Sigmoid colon (tissue), 7 donors: ENCODE data around the gene HECA. TPM values are rescaled to one million over a fixed set of nuclear protein-coding genes. Genes with fewer than 3 reads are reported as not detected.
"Not testable (repeated sequence)": the region's sequence is repeated elsewhere in the genome, so short reads cannot be mapped to it uniquely, and the experiment has no call there.

Experiments
- DNase-seq: peaks from one replicate; pipeline ENCODE4 v3.0.0-alpha.2; 2019
- H3K27ac ChIP-seq, 4 donors: fragments of 200-600 bp; sonication (generic); one replicate each; pipeline ENCODE4 v1.5.1; 2016 to 2019; ENCODE audit warnings: mild to moderate bottlenecking in 1 of 4
- H3K27me3 ChIP-seq, 3 donors: fragments of 200-600 bp; sonication (generic); one replicate each; pipeline ENCODE4 v1.5.1; 2019; ENCODE audit warnings: mild to moderate bottlenecking in 1 of 3
- H3K36me3 ChIP-seq, 4 donors: fragments of 200-600 bp; sonication (generic); one replicate each; pipeline ENCODE4 v1.5.1; 2016 to 2019
- H3K4me1 ChIP-seq, 4 donors: fragments of 200-600 bp; sonication (generic); one replicate each; pipeline ENCODE4 v1.5.1; 2017 to 2019
- H3K4me3 ChIP-seq, 4 donors: fragments of 200-600 bp; sonication (generic); one replicate each; pipeline ENCODE4 v1.5.1; 2017 to 2019; ENCODE audit warnings: mild to moderate bottlenecking in 2 of 4, moderate library complexity in 1 of 4
- H3K9me3 ChIP-seq, 4 donors: fragments of 200-600 bp in 3 of 4; sonication (generic) in 3 of 4; one replicate each; pipeline versions ENCODE4 v1.5.1 to v1.6.1; 2013 to 2019
- CTCF ChIP-seq, 4 experiments: fragments of 450-650 bp in 3 of 4; fragments of 200-600 bp in 1 of 4; IDR thresholded peaks; one replicate each; pipeline ENCODE4 v1.5.1; 2016 to 2019; ENCODE audit warnings: antibody characterized with exemption in 4 of 4, mild to moderate bottlenecking in 3 of 4, moderate library complexity in 2 of 4
- EP300 ChIP-seq, 4 donors: sonication (generic); formaldehyde crosslinking; IDR thresholded peaks; one replicate each; pipeline ENCODE4 v1.6.1; 2017; ENCODE audit warnings: antibody characterized with exemption in 4 of 4
- POLR2A ChIP-seq, 2 donors: fragments of 450-650 bp; IDR thresholded peaks; one replicate each; pipeline ENCODE4 v1.6.1; 2016; ENCODE audit warnings: antibody characterized with exemption in 2 of 2, mild to moderate bottlenecking in 2 of 2, moderate library complexity in 2 of 2
- POLR2AphosphoS5 ChIP-seq, 4 donors: sonication (generic); formaldehyde crosslinking; IDR thresholded peaks; one replicate each; pipeline ENCODE4 v1.6.1; 2017; ENCODE audit warnings: antibody characterized with exemption in 4 of 4
- WGBS, 2 donors: extraction: QIAGEN DNeasy Blood & Tissue Kit; methylation state at CpG; one replicate each; pipeline ENCODE4 v1.1.7; 2013; 5-methylcytosine and 5-hydroxymethylcytosine counted together
- intact Hi-C: fragments of 100-400 bp; cut with DNase I; formaldehyde crosslinking; loops from one replicate; pipeline ENCODE4 v1.15.1; 2023
- polyA plus RNA-seq, 3 donors: library from polyadenylated mRNA; stranded (reverse); fragments of 200-250 nt; gene quantifications; one replicate each; pipeline ENCODE4 v1.2.3, GENCODE V29; 2013
- total RNA-seq, 4 donors: library from RNA; depleted of rRNA; stranded (reverse); fragments of >200 nt; gene quantifications; one replicate each; pipeline ENCODE4 v1.1.0, GENCODE V29; 2016
- donor health status: healthy with polysubstance abuse.
- donor health status: Bipolar disorder and iron deficiency.
- donor health status: healthy.

HECA gene
- total and polyA plus RNA-seq, 7 donors = 16.7 to 42.1 (median 33.5) TPM

DNA sequence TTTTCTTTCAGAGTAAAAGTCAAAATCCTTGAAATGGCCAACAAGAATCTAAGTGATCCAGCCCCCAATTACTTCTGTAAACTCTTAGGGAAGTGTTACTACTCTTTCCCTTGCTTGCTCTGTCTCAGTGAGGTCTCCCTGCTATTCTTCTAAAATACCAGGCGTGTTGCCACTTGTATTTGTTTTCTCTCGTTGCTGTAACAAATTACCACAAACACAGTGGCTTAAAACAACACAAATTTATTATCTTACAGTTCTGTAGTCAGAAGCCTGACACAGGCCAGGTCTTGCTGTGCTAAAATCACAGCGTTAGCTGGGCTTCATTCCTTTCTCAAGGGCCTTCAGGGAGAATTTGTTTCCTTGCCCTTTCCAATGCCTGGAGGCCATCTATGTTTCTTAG lies 59.9 kb downstream of the HECA start:
- H3K9me3 ChIP-seq = no peaks in the 10 kb centered on the region
- H3K4me1 ChIP-seq = no peaks in the 10 kb centered on the region
- no peak overlapping the region for H3K27ac ChIP-seq
- 67 to 81% methylated on average over 3 of the region's 3 CpGs for WGBS, 2 donors
- no peaks in the 10 kb centered on the region for H3K27me3 ChIP-seq
- no peak overlapping the region for H3K4me3 ChIP-seq
- intact Hi-C loops = no loop called here
- no peaks in the 10 kb centered on the region for H3K36me3 ChIP-seq
- TF ChIP-seq POLR2AphosphoS5 (IDR thresholded peaks at IDR 0.05) = no peak
- TF ChIP-seq EP300 (IDR thresholded peaks at IDR 0.05) = no peak
- TF ChIP-seq POLR2A (IDR thresholded peaks at IDR 0.05) = no peak
- TF ChIP-seq CTCF (IDR thresholded peaks at IDR 0.05) = no peak
- DNase-seq = no peak

GRCh38 chr6:139198529-139199288 lies 63.8 kb downstream of the HECA start:
- TF ChIP-seq CTCF (IDR thresholded peaks at IDR 0.05) = no peak
- no peak for TF ChIP-seq POLR2A (IDR thresholded peaks at IDR 0.05)
- no peak for TF ChIP-seq POLR2AphosphoS5 (IDR thresholded peaks at IDR 0.05)
- TF ChIP-seq EP300 (IDR thresholded peaks at IDR 0.05) = no peak
- intact Hi-C loops = no loop called here
- 68 to 90% methylated on average over 4 of the region's 4 CpGs for WGBS, 2 donors
- no peak overlapping the region for H3K4me3 ChIP-seq
- DNase-seq = no peak
- no peaks in the 10 kb centered on the region for H3K9me3 ChIP-seq
- no peaks in the 10 kb centered on the region for H3K36me3 ChIP-seq
- H3K27me3 ChIP-seq = no peaks in the 10 kb centered on the region
- H3K4me1 ChIP-seq = no peaks in the 10 kb centered on the region
- H3K27ac ChIP-seq = no peak overlapping the region

GRCh38 chr6:139201378-139201777 lies 66.5 kb downstream of the HECA start:
- no peak for TF ChIP-seq POLR2A (IDR thresholded peaks at IDR 0.05)
- TF ChIP-seq CTCF (IDR thresholded peaks at IDR 0.05) = no peak
- TF ChIP-seq EP300 (IDR thresholded peaks at IDR 0.05) = no peak
- TF ChIP-seq POLR2AphosphoS5 (IDR thresholded peaks at IDR 0.05) = no peak
- Histone ChIP-seq H3K27me3 (no peaks in the 10 kb centered on the region), H3K36me3 (no peaks in the 10 kb centered on the region), H3K9me3 (peaks cover 0 to 1% (median 0%) of the 10 kb centered on the region in 4 donors), H3K27ac (no peak overlapping the region), H3K4me1 (no peaks in the 10 kb centered on the region), H3K4me3 (no peak overlapping the region)
- intact Hi-C loops = no loop called here
- 94 to 96% methylated on average over 4 of the region's 4 CpGs for WGBS, 2 donors
- no peak for DNase-seq

- Histone ChIP-seq H3K27ac (no peak overlapping the region), H3K4me1 (no peaks in the 10 kb centered on the region), H3K9me3 (peaks cover 0 to 7% (median 1%) of the 10 kb centered on the region in 4 donors), H3K4me3 (no peak overlapping the region), H3K27me3 (no peaks in the 10 kb centered on the region), H3K36me3 (no peaks in the 10 kb centered on the region)
- intact Hi-C loops = no loop called here
- TF ChIP-seq CTCF (IDR thresholded peaks at IDR 0.05) = no peak
- no peak for TF ChIP-seq POLR2AphosphoS5 (IDR thresholded peaks at IDR 0.05)
- no peak for TF ChIP-seq POLR2A (IDR thresholded peaks at IDR 0.05)
- no peak for TF ChIP-seq EP300 (IDR thresholded peaks at IDR 0.05)
- DNase-seq = no peak
- WGBS, 2 donors = 95 to 97% methylated on average over 2 of the region's 2 CpGs
Measured at GRCh38 chr6:139204978-139205377, 70.1 kb downstream of the HECA start.

DNA sequence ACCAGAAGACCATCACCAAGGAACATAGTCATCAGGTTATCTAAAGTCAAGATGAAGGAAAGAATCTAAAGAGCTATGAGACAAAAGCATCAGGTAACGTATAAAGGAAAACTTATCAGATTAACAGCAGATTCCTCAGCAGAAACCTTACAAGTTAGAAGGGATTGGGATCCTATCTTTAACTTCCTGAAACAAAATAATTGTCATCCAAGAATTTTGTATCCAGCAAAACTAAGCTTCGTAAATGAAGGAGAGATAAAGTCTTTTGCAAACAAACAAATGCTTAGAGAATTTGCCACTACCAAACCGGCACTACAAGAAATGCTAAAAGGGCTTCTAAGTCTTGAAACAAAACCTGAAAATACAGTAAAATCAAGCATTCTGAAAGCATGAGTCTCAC lies 71.0 kb downstream of the HECA start:
- no peak for DNase-seq
- H3K9me3 ChIP-seq = peaks cover 0 to 7% (median 1%) of the 10 kb centered on the region in 4 donors
- intact Hi-C loops = no loop called here
- no peak for TF ChIP-seq POLR2A (IDR thresholded peaks at IDR 0.05)
- TF ChIP-seq EP300 (IDR thresholded peaks at IDR 0.05) = no peak
- TF ChIP-seq CTCF (IDR thresholded peaks at IDR 0.05) = no peak
- TF ChIP-seq POLR2AphosphoS5 (IDR thresholded peaks at IDR 0.05) = no peak
- H3K4me3 ChIP-seq = no peak overlapping the region
- no peaks in the 10 kb centered on the region for H3K36me3 ChIP-seq
- no peaks in the 10 kb centered on the region for H3K27me3 ChIP-seq
- WGBS, 2 donors = 95 to 97% methylated on average over 3 of the region's 3 CpGs
- no peaks in the 10 kb centered on the region for H3K4me1 ChIP-seq
- no peak overlapping the region for H3K27ac ChIP-seq

- DNase-seq, H3K36me3 ChIP-seq, H3K4me1 ChIP-seq, H3K9me3 ChIP-seq, H3K4me3 ChIP-seq, intact Hi-C loops, H3K27ac ChIP-seq, H3K27me3 ChIP-seq: not testable (repeated sequence)
- WGBS, 2 donors = 78 to 95% methylated on average over 10 of the region's 10 CpGs
Measured at GRCh38 chr6:139210766-139211165, 75.9 kb downstream of the HECA start.

GRCh38 chr6:139212460-139212859 lies 77.6 kb downstream of the HECA start:
- H3K4me1 ChIP-seq, H3K9me3 ChIP-seq, H3K4me3 ChIP-seq, DNase-seq, H3K27ac ChIP-seq, H3K27me3 ChIP-seq, H3K36me3 ChIP-seq, intact Hi-C loops: not testable (repeated sequence)
- 89 to 100% methylated on average over 1 of the region's 2 CpGs for WGBS, 2 donors
